ENCODE data around the gene SVEP1. TPM values are rescaled to one million over a fixed set of nuclear protein-coding genes. Genes with fewer than 3 reads are reported as not detected.

SVEP1 gene
- polyA plus RNA-seq, 3 donors = 6.6 to 7.9 (median 6.6) TPM

DNA sequence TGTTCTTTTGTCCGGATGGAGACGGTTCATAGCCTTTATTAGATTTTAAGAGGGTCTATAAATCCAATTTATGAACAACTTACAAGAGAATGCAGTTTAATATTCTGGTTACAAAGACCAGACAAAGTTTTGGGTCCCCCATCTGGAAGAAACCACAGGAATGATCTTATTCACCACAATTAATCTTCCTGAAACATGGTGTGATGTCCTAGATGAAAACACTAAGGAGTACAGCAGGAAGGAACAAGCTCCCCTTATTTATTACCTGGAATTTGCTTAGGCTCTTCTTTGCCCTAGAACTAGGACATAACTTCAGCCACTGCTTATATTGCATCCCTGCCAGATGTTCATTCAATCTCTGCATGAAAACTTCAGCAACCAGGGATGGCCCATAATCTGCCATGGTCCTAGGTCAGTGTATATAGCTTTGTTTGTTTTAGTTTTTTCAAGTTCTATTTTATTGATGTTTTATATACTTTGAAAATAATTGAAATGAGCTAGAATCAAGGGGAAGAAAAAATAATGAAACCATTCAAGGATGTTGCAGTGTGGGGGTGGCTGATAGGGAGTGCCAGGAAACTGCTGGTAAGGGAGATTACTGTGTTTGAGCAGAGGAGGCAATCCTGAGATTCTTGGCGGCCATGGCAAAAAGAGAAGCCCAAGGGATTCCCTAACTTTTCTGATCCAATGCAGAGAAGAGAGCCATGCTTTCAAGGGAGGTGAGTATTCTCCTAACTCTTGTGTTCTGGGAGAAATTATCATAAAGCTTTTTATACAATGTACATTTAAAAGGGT lies 258.7 kb downstream of the SVEP1 start:
- no peak for DNase-seq

GRCh38 chr9:110319781-110320492 lies 259.6 kb downstream of the SVEP1 start:
- DNase-seq = no peak

DNA sequence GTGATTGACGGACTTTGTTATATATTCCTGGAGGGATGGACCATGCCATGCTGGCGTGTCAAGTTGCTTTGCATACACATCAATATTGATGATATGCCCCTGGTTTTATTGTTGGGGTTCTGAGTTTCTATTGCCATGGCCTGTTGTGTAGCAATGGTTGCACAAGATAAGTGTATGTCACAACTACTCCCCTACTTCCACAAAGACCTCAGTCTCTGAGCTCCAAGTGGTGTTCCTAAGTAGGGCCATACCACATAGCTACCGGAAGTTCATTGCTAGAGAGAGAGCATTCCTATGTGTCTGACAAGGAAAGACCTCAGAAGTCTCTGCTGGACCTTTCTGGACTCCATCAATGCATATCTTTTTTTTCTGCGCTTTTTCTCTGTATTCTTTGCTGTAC lies 261.6 kb downstream of the SVEP1 start:
- DNase-seq = no peak

DNA sequence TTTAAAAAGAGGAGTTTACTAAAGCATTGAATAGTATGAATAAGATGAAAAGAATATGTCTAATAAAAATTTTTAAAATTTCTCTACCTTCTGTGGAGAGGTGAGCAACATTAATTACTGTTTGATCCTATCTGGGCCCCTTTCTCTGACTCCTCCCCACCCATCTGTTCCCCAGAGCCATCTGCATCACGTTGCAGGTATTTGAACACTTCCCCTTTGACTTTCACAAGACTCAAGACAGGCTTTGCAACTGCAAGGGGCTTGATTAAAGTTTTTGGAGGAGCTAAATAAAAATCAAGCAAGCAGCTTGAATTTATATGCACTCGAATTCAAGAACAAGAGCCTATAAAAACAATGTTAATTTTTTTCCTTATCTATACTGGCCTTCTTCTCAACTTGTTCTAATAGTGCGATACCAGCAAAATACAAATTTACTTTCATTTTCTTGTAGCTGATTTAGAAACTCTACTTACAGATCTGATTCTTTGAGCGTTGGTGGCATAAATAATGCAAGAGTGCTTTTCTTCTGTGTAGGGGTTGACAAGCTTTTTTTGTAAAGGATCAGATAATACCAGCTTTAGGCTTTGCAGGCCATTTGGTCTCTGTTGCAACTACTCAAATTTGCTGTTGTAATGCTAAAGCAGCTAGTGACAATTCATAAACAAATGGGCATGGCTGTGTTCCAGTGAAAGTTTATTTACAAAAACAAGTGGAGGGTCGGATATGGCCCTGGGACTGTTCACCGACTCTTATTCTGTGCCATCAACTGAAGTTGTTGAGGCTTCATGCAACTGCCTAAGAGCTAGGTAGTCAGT lies 263.1 kb downstream of the SVEP1 start:
- no peak for DNase-seq

Other genes with a start within 250 kb of the SVEP1 start
- gene TXNDC8, start 241.9 kb downstream of the SVEP1 start, polyA plus RNA-seq (ENCODE audit: insufficient read length in 3 of 3) = not detected
- gene MUSK, start 89.0 kb upstream of the SVEP1 start, polyA plus RNA-seq (ENCODE audit: insufficient read length in 3 of 3) = under 1 TPM; 0.04 to 0.23 (median 0.15) TPM